Urothelium cell line (cell line): ENCODE data around the gene THOP1.

Source experiments
- DNase-seq: peaks from one replicate; pipeline ENCODE4 v3.0.0; 2011; ENCODE audit warnings: low spot score, mixed read lengths
- FAIRE-seq: peaks from 2 replicates; lab custom pipeline; 2011; peaks lifted over from hg19 to GRCh38; lab: Jason Lieb, UNC

THOP1 gene

DNA sequence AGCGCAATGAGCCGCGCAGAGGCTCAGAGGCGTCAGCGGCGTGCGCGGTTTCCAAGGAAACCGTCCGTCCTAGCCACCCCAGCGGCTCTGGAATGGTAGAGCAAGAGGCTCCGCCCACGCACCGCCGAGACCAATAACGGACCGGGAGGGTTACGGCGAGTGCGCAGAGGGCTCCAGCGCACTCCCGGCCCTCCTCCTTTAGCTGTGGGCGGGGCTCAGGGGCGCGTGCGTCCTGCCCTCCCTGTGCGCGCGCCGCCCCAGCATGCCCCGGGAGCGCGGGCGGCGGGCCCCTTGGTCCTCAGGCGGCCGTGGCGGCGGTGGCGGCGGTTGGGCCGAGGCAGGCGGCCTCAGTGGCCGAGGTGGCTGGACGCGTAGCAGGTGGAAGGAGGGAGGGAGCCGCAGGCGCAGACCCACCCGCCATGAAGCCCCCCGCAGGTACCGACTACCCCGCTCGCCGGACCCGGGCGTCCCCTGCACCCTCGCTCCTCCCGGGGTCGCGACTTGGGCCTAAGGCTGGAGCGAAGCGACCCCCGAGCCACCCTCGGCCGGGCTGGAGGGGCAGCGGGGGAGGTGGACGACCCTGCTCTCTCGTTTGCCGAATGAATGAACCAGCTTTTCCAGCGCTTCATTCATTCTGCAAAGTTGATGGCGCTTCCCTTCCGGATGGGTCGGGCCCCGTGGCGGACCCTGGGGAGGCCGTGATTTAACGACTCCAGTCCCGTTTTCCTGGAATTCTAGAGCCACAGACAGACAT is at the start of gene THOP1:
THOP1 (plus strand) TSS at position 260 of the 754 bp plus-strand sequence; CDS start at position 420, 160 bp downstream.
- FAIRE-seq = no peak

DNA sequence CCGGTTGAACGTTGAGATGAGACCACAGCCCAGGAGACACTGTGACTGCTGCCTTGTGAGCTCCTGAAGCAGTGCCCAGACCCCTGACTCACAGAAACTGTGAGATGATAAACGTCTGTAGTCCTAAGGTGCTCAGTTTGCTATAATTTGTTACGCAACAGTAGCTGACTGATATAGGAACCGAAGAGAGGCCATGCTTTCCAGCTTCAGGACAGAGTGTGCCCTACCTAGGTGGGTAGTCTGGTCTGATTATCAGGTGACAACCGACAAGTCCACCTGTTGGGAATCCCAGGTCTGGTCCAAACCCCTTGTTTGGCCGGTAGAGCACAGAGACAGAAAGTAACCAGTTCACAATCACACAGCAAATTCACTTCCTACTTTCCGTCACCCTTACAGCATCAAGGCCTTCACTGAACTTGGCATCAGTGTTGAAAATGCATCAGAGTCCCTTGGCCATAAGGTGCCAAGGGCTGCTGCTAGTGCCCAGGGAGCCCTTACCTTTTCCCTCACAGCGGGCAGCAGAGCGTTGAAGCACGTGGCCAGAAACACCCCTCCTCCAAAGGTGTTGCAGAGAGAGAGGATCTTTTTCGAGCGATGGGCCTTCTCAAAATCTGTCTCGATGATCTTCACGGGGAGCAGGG is 48.6 kb upstream of the THOP1 start:
- FAIRE-seq = no peak
- no peak for DNase-seq

More for the DNA sequence above, at the start of gene THOP1:
- peak; percentile 97 for DNase-seq

DNA sequence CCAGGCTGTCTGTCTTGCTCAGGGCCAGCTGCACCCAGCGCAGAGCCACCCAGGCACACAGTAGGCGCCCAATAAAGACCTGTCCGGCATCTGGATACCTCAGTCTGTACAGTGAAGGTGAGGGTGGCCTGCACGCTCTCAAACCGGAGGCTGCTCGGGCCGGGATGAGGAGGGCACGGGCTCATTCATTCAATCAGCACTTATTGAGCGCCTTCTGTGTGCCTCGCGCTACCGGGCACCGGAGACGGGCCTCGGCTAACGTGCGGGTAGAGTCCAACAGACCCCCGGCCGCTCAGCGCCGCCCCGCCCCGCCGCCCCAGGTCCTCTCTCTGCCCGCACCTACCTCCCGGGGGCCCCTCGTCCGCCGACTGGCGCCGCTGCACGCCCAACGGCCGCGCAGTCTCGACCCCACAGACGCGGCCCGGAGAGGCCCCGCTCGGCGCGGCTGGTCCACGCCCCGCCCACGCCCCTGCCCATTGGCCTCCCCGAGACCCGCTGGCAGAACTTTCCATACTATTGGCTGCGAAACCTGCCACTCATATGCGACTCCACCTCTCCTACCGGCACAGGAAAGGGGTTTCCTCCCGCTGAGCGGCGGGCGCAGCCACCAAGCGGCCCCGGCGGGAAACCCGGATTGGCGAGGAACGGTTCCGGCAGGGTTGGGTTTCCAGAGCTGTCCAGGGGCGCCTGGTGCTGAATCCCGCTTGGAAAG is 45.5 kb upstream of the THOP1 start, which contains the start of gene SLC39A3:
SLC39A3 (minus strand) TSS at position 416 of the 712 bp plus-strand sequence. CDS start 2,760 bp downstream, outside the sequence.
- DNase-seq (peak; percentile 99), FAIRE-seq (peak; percentile 86)

DNA sequence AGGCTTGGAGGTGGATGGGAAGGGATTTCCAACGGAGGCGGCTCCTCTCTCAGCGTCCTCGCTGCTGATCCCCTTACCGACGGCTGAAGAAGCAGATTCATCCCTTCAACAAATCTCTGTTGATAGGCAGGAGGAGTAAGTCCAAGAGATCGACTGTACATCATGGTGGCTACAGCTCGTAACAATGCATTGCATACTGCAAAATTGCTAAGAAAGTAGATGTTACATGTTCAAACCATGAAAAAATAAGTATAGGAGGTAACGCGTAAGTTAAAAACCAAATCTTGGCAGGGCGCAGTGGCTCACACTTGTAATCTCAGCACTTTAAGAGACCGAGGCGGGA is 45.0 kb upstream of the THOP1 start:
- FAIRE-seq (no peak), DNase-seq (no peak)

DNA sequence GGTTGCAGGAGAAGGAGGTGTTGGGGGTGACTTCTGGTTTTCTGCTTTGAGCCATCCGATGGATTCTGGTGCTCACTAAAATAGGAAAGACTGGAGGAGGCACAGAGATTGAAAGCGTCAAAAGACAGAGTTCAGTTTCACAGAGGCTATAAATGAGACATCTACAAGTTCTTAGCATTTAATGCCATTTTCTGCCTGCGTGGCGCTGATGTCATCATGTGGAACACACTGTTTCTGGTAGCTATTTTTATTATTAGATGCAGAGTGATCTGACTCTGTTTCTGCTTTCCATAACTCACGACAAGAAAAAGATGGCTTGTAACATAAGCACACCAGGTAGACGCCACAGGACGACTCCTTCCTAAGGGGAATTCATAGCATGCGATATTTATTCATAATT is 42.2 kb upstream of the THOP1 start:
- DNase-seq = no peak
- no peak for FAIRE-seq

DNA sequence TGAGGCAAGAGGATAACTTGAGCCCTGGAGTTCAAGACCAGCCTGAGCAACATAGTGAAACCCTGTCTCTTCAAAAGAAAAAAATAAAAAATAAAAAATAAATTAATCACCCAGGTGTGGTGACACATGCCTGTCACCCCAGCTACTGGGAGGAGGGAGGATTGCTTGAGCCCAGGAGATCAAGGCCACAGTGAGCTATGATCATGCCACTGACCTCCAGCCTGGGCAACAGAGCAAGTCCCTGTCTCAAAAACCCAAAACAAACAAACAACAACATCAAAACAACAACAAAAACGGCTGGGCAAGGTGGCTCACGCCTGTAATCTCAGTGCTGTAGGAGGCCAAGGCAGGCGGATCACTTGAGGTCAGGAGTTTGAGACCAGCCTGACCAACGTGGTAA is 41.2 kb upstream of the THOP1 start:
- FAIRE-seq = no peak
- DNase-seq = no peak

DNA sequence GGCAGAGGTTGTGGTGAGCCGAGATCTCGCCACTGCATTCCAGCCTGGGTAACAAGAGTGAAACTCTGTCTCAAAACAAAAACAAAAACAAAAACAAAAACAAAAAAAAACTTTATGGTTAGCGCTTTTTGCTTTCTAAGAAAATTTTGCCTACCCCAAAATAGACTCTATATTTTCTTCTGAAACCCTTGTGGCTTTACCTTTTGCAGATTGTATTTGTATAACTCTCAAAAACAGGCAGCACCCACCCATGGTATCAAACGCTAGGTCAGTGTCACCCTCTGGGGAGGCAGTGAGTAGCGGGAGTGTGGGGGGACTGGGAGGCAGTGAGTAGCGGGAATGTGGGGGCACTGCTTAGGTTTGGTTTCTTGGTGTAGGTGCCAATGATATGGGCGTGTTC is 38.0 kb upstream of the THOP1 start:
- FAIRE-seq = no peak
- no peak for DNase-seq

DNA sequence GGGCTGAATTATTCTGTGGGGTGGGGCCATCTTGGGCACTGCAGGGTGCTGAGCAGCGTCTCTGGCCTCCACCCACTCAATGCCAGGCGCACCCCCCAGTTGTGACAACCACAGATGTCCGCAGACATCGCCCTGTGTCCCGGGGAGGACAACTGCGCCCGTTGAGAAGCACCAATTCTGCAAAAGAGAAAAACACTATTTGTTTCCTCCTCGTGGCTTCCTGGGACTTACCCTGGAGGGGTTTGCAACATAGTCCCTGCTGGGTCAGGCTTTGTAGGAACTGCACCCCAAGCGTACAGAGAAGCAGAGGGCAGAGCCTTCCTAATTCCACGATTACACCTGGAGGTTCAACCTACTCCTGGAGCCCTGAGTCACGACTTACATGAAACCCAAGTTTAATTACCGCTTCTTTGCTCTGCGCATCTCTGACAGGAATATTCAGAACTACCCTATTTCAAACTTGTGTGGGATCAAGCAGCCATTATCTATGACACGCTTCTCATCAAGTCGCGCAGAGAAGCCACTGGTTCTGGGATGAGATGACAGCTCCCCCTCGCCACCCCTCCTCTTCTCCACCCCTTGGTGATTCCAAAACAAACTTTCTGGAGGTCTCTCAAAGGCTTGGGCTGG is 34.4 kb upstream of the THOP1 start:
- DNase-seq (no peak), FAIRE-seq (no peak)

DNA sequence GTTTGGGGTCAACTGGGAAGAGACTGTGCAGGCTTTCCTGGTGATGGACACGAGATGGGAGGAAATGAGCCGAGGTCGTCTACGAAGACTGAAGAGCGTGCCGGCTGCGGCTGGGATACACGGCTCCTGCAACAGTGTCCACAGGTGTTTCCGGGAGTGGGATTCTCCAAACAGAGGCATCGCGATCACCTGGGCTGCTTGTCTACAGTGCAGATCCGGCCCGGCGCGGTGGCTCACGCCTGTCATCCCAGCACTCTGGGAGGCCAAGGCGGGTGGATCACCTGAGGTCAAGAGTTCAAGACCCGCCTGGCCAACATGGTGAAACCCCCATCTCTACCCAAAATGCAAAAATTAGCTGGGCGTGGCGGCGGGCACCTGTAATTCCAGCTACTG is 33.9 kb upstream of the THOP1 start:
- DNase-seq (no peak), FAIRE-seq (no peak)

DNA sequence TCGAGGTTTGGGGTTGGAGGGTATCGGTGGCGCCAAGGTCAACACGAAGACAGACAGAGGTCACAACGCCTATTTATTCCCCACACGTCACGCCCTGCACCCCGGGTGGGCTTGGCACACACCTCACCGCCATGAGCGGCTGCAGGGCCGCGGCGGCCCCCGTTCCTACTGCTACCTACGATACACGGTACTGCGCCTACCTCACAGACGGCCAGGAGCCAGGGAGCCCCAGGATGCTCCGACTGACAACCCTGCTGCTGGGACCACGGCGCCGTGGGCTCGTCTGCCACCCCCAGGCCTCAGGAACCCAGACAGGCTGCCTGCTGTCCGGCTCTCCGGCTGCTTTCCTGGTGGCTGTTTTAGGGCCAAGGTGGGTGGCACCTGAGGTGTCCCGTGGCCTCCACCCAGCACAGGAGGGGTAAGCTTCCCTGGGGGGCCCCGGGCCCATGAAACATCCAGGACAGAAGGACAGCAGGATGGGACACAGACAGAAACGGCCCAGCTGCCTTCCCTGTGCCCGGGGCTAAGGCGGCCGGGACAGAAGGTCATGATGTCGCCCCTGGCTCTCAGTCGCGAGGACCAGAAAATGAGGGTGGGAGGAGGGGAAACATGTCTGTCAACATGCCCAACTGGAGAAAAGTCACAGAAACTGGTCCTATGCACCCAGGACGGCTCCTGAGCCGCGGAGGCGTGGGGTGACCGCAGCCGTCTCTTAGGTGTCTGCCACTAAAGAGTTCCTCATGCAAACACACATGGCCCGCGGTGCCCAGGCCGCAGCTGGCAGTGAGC is 30.4 kb upstream of the THOP1 start:
- no peak for DNase-seq
- no peak for FAIRE-seq

DNA sequence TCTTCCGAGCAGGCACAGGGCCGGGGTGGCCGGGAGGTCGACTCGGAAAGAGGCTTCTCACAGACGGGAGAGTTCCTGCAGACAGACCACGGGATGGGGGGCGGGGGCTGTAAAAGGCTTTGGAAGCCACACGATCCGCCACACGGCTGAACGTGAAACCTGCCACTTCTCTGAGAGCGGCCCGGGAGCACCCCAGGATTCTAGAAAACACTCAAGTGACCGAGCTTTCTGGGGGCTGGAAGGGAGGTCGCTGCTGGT is 29.9 kb upstream of the THOP1 start:
- no peak for FAIRE-seq
- DNase-seq = no peak

DNA sequence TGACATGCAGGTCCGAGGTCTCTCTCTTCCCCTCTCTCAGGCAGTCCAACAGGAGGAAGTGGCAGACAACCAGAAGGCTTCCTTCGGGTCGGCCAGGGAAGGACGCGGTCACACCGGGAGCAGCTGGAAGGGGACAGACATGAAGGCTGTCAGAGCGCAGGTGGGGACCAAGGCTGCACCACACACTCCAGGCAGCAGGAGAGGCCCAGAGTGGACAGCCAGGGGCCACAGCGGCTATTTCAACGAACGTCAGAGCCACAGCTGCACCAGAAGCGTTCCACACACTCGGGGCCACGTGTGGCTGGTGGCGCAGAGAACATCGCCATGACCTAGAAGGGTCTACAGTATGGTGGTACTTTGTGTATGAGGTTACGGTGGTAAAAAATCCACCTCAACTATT is 29.5 kb upstream of the THOP1 start:
- no peak for DNase-seq
- FAIRE-seq = no peak

DNA sequence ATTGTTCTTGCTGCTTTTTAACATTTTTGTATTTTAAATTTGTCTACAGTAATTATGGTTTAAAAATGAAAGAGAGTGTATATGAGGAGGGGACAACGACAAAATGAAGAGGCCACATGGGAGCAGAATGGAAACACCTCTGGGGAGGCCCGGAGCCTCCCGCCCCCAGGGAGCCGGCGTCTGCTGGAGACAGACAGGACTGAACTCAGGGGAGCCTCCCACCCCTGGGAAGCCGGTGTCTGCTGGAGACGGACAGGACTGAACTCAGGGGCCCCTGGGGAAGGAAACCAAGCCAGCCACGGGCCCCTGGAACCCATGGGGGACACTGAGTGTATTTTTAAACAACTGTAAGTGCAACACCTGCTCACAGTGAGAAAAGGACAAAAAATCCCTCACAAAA is 28.8 kb upstream of the THOP1 start:
- FAIRE-seq (no peak), DNase-seq (no peak)

DNA sequence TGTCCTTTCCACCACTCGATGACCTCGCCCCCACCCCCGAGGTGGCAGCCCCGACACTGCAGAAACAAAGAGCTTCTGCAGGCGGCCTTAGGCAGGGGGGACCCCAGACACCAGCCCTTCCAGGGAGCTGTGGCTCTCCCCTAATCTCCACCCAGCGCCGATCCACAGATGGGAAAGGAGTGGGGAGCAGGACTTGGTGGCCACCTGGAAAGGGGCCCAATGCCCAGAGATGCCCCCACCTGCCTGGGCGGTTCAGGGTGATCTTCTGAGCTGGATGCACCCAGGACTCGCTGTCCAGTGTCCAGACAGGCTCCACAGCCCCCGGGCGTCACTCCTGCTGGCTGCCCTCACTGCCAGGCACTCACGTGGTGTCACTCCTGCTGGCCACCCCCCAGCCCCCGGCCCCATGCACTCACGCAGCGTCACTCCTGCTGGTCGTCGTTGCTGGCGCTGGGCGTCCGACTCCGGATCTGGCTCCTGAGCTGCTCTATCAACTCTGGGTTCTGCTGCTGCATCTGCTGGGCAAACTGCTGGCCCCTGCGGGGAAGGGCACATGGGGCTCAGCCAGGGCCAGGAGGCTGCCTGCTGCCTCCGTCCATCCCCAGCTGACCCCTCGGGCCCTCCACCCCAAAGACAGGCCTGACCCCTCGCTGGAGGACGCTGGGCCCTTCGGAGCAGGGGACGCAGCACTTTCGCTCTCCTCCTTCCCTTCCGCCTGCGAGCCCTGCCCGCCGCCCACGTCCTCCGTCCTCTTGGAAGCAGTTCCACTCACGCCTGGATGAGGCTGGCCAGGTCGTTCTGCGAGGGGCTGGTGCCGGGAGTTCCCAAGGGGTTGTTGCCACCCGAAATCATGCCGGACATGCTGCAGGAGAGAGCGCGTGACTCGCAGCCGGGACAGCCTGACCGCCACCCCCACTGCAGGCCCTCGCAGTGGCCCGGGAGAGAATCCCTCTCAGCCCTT is 28.1 kb upstream of the THOP1 start:
- FAIRE-seq (no peak), DNase-seq (no peak)

DNA sequence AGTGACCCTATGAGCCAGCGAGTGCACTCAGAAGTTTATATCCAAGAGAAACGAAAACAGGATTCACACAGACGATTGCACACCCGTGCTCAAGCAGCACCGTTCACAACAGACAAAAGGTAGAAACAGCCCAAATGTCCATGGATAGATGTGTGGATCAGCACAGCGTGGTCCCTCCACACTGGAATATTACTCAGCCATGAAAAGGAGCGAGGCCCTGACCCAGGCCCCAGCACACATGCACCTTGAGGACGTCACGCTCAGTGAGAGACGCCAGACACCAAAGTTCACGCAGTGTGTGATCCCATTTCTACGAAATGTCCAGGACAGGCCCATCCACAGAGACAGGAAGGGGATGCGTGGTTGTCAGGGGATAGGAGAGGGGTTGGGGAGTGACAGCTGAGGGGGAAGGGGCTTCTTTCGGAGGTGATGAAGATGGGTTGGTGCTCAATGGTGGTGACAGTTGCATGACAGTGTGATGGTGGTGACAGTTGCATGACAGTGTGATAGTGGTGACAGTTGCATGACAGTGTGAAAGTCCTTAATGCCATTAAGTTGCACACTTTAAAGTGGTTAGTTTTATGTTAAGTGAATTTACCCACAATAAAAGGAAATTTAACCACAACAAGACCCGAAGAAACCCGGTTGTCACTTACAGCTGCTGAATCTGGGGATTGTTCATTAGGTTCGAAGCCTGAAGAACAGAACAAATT is 26.5 kb upstream of the THOP1 start:
- DNase-seq (no peak), FAIRE-seq (no peak)

DNA sequence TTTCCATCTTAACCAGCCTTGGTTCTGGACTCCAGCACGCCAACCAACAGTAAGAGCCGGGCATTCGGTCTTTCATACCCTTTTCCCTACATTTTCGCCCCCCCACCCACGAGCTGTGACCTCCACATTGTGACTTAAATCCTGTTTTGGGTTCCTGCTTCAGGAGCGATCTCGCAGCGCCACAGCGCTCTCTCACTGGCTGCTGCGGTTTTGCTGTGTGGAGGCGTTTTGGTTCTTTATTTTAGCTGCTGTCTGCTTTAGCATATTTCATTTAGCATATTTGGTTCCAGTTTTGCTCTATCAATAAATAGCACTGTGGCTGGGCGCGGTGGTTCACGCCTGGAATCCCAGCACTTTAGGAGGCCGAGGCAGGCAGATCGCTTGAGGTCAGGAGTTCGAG is 25.9 kb upstream of the THOP1 start:
- no peak for FAIRE-seq
- DNase-seq = no peak

DNA sequence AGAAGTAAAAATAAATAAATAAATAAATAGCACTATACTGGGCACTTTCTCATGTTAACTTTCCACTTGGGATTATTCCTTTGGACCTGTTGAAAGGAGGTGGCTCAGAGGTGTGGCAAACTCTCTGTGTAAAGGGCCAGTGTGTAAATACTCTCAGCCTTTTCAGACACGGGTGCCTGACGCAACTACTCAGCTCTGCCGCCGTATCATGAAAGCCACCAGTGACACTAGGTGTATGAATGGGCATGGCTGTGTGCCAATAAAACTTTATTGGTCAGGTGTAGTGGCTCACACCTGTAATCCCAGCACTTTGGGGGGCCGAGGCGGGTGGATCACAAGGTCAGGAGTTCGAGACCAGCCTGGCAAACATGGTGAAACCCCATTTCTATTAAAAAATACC is 25.3 kb upstream of the THOP1 start:
- DNase-seq = no peak
- FAIRE-seq = no peak

DNA sequence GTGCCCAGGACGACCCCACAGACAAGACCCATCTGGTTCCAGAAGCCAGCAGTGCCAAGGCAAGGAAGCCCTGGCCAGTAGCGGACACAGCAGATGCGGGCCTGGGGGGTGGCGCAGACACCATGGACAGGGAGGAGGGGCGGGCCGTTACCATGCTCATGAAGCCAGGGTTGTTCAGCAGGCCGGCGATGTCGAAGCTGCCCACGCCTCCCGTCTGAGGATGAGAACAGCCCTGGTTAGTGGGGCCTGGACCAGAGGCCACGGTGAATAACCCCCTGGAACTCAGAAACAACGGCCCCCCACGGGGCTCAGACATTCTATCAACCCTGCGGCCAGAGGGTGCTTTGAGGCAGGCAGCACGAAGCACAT is 24.0 kb upstream of the THOP1 start:
- DNase-seq (no peak), FAIRE-seq (no peak)
